WTC11 (cell line): ENCODE data around the gene TANC1. TPM values are rescaled to one million over a fixed set of nuclear protein-coding genes. Genes with fewer than 3 reads are reported as not detected.

Source experiments
- ATAC-seq: fragments of 200-7000 bp; cut with Tn5 transposase; 2 replicates; pipeline ENCODE4 v1.10.0; 2021; ENCODE audit warnings: mild to moderate bottlenecking, moderate library complexity
- CTCF ChIA-PET: fragments of 300-600 bp; sonication (Branson Sonifier 250); formaldehyde crosslinking; loops from one replicate; lab custom pipeline; 2021; ENCODE audit warnings: antibody characterized with exemption; lab: Charles Lee
- POLR2A ChIA-PET: fragments of 350-600 bp; sonication (Branson Sonifier 250); formaldehyde crosslinking; loops from one replicate; lab custom pipeline; 2021; ENCODE audit warnings: antibody characterized with exemption; lab: Charles Lee
- DNase-seq: peaks from one replicate; pipeline ENCODE4 v3.0.0; 2021; ENCODE audit warnings: low spot score
- H3K27ac Mint-ChIP-seq: 2 replicates; pipeline ENCODE4 v1.8.0; 2021; ENCODE audit warnings: mixed read lengths
- H3K27me3 Mint-ChIP-seq: 2 replicates; pipeline ENCODE4 v1.8.0; 2021; ENCODE audit warnings: low read depth, mild to moderate bottlenecking, moderate library complexity, mixed read lengths
- H3K36me3 Mint-ChIP-seq: 2 replicates; pipeline ENCODE4 v1.8.0; 2021; ENCODE audit warnings: mixed read lengths
- H3K4me1 Mint-ChIP-seq: 2 replicates; pipeline ENCODE4 v1.8.0; 2022; ENCODE audit warnings: mixed read lengths
- H3K4me3 Mint-ChIP-seq: 2 replicates; pipeline ENCODE4 v1.8.0; 2021; ENCODE audit warnings: mild to moderate bottlenecking, moderate library complexity, mixed read lengths
- H3K9me3 Mint-ChIP-seq: 2 replicates; pipeline ENCODE4 v1.8.0; 2021; ENCODE audit warnings: mixed read lengths
- ATF1 ChIP-seq: sonication (generic); formaldehyde crosslinking; IDR thresholded peaks from 2 replicates; pipeline ENCODE4 v1.8.1; 2023; ENCODE audit warnings: mild to moderate bottlenecking, moderate library complexity, missing genetic modification reagents
- ELF4 ChIP-seq: sonication (generic); formaldehyde crosslinking; IDR thresholded peaks from 2 replicates; pipeline ENCODE4 v1.8.1; 2022; ENCODE audit warnings: low read depth, mild to moderate bottlenecking, moderate library complexity, missing genetic modification reagents
- GRHL2 ChIP-seq: fragments of 250-450 bp; sonication (Bioruptor Pico); IDR thresholded peaks from 2 replicates; pipeline ENCODE4 v1.8.0; 2022; ENCODE audit warnings: mild to moderate bottlenecking, moderate library complexity; ENCODE audit not compliant: insufficient replicate concordance, severe bottlenecking
- GTF2I ChIP-seq: fragments of 250-450 bp; sonication (Bioruptor Pico); conservative IDR thresholded peaks from 2 replicates; pipeline ENCODE4 v1.4.0; 2021; ENCODE audit warnings: mild to moderate bottlenecking
- JAZF1 ChIP-seq: fragments of 250-450 bp; sonication (Bioruptor Pico); IDR thresholded peaks from 2 replicates; pipeline ENCODE4 v1.9.0; 2021; ENCODE audit warnings: moderate library complexity, mild to moderate bottlenecking, inconsistent platforms
- NR1H2 ChIP-seq: sonication (generic); formaldehyde crosslinking; IDR thresholded peaks from 2 replicates; pipeline ENCODE4 v1.9.0; 2021; ENCODE audit warnings: mild to moderate bottlenecking, moderate library complexity, missing genetic modification reagents
- PRRX2 ChIP-seq: fragments of 250-450 bp; sonication (Bioruptor Pico); IDR thresholded peaks from 2 replicates; pipeline ENCODE4 v1.8.0; 2021; ENCODE audit warnings: mild to moderate bottlenecking
- RELA ChIP-seq: sonication (generic); formaldehyde crosslinking; IDR thresholded peaks from 2 replicates; pipeline ENCODE4 v1.8.1; 2022; ENCODE audit warnings: missing genetic modification reagents, mild to moderate bottlenecking, borderline replicate concordance
- RORB ChIP-seq: fragments of 250-450 bp; sonication (Bioruptor Pico); IDR thresholded peaks from 2 replicates; pipeline ENCODE4 v1.9.0; 2021; ENCODE audit warnings: mild to moderate bottlenecking
- TEAD4 ChIP-seq: sonication (generic); formaldehyde crosslinking; IDR thresholded peaks from 2 replicates; pipeline ENCODE4 v1.8.0; 2022; ENCODE audit warnings: mild to moderate bottlenecking, missing genetic modification reagents
- TP53 ChIP-seq: sonication (generic); formaldehyde crosslinking; IDR thresholded peaks from 2 replicates; pipeline ENCODE4 v1.8.1; 2023; ENCODE audit warnings: mild to moderate bottlenecking, missing genetic modification reagents
- ZBTB21 ChIP-seq: sonication (generic); formaldehyde crosslinking; IDR thresholded peaks from 2 replicates; pipeline ENCODE4 v1.8.1; 2023; ENCODE audit warnings: mild to moderate bottlenecking, missing genetic modification reagents, borderline replicate concordance
- ZNF317 ChIP-seq: sonication (generic); formaldehyde crosslinking; IDR thresholded peaks from 2 replicates; pipeline ENCODE4 v1.8.1; 2023; ENCODE audit warnings: low read depth, mild to moderate bottlenecking, moderate library complexity, missing genetic modification reagents, borderline replicate concordance
- ZNF396 ChIP-seq: fragments of 250-450 bp; sonication (Bioruptor Pico); IDR thresholded peaks from 2 replicates; pipeline ENCODE4 v1.8.0; 2021; ENCODE audit warnings: mild to moderate bottlenecking, moderate library complexity, borderline replicate concordance
- total RNA-seq: library from RNA; stranded (reverse); gene quantifications from 3 replicates; pipeline ENCODE4 v1.2.3, GENCODE V29; 2021
- TF ChIP-seq, protein P1 (sequence below): fragments of 250-450 bp; sonication (Bioruptor Pico); IDR thresholded peaks from 2 replicates; pipeline ENCODE4 v1.9.0; 2021; ENCODE audit warnings: mild to moderate bottlenecking, borderline replicate concordance
- TF ChIP-seq, protein P2 (sequence below): fragments of 250-450 bp; sonication (Bioruptor Pico); conservative IDR thresholded peaks from 2 replicates; pipeline ENCODE4 v1.9.0; 2021; ENCODE audit warnings: mild to moderate bottlenecking
- TF ChIP-seq, protein P3 (sequence below): sonication (generic); formaldehyde crosslinking; IDR thresholded peaks from 2 replicates; pipeline ENCODE4 v1.8.1; 2023; ENCODE audit warnings: mild to moderate bottlenecking, missing genetic modification reagents
- TF ChIP-seq, protein P4 (sequence below): sonication (generic); formaldehyde crosslinking; IDR thresholded peaks from 2 replicates; pipeline ENCODE4 v1.8.1; 2022; ENCODE audit warnings: mild to moderate bottlenecking, moderate library complexity, missing genetic modification reagents
- TF ChIP-seq, protein P5 (sequence below): sonication (generic); formaldehyde crosslinking; IDR thresholded peaks from 2 replicates; pipeline ENCODE4 v1.8.1; 2023; ENCODE audit warnings: mild to moderate bottlenecking, missing genetic modification reagents, moderate library complexity
- TF ChIP-seq, protein P6 (sequence below): fragments of 250-450 bp; sonication (Bioruptor Pico); IDR thresholded peaks from 2 replicates; pipeline ENCODE4 v1.9.0; 2021; ENCODE audit warnings: mild to moderate bottlenecking
- TF ChIP-seq, protein P7 (sequence below): fragments of 250-450 bp; sonication (Bioruptor Pico); IDR thresholded peaks from 2 replicates; pipeline ENCODE4 v1.8.0; 2021; ENCODE audit warnings: mild to moderate bottlenecking

TANC1 gene
- total RNA-seq, 1 experiment from 2014 or later = 11.6 TPM

DNA sequence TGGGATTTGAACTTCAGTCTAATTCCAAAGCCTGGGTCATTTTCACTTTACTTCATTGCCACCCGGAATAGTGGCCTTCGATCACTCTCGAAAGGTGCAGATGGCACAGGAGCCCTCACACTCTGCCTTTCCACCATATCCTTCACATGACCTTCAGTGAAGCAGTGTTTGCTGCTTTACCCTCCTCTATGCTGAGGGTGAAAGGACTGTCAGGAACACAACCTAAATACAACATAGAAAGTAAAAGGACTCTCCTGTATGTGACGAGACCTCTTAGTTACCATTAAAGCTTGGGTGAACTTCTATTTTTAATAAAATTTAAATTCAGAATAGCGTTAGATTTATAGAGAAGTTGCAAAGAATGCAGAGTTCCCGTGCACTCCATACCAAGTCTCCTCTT is 148.5 kb downstream of the TANC1 start:
- Mint-ChIP-seq H3K27me3 (no peaks in the 10 kb centered on the region), H3K36me3 (no peaks in the 10 kb centered on the region; the same call in 1 of the 2 replicates), H3K4me1 (peaks cover 5% of the 10 kb centered on the region; the same call in 1 of the 2 replicates)

DNA sequence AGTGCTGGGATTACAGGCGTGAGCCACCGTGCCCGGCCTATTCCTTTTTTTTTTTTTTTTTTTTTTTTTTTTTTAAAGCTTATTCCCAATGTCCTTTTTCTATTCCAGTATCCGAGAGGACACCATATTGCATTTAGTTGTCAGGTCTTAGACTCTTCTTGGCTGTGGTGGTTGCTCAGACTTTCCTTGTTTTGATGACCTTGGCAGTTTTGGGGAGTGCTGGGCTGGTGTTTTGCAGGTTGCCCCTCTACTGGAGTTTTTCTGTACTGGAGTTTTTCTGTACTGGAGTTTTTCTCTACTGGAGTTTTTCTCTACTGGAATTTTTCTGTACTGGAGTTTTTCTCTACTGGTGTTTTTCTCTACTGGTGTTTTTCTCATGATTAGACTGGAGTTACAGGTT is 149.2 kb downstream of the TANC1 start:
- Mint-ChIP-seq H3K27ac (no peak overlapping the region), H3K4me1 (peaks cover 5% of the 10 kb centered on the region; the same call in 1 of the 2 replicates), H3K27me3 (no peaks in the 10 kb centered on the region), H3K4me3 (no peak overlapping the region), H3K9me3 (0 out of 2 replicates have a peak, but pooled peaks cover 3% of the 10 kb centered on the region), H3K36me3 (no peaks in the 10 kb centered on the region; the same call in 1 of the 2 replicates)
- ChIA-PET CTCF (interaction anchor here (0.9 to 2.9 kb wide), 4 partner anchors 12 to 205 kb away, joined by 3 to 32 read pairs (median 12); no protein-coding TSS in a partner anchor), POLR2A (interaction anchor here (0.6 kb wide), 1 partner anchor 18 kb away, joined by 3 read pairs; no protein-coding TSS in a partner anchor)
- ATAC-seq (no peak), DNase-seq (no peak)
- no peak for TF ChIP-seq ELF4 (CRISPR knock-in tag)
- no peak for TF ChIP-seq TEAD4 (CRISPR knock-in tag)
- no peak for TF ChIP-seq GTF2I (CRISPR knock-in tag)
- no peak for TF ChIP-seq RELA (CRISPR knock-in tag)
- no peak for TF ChIP-seq ZNF396 (CRISPR knock-in tag)
- TF ChIP-seq JAZF1 = no peak
- TF ChIP-seq, protein P1, sequence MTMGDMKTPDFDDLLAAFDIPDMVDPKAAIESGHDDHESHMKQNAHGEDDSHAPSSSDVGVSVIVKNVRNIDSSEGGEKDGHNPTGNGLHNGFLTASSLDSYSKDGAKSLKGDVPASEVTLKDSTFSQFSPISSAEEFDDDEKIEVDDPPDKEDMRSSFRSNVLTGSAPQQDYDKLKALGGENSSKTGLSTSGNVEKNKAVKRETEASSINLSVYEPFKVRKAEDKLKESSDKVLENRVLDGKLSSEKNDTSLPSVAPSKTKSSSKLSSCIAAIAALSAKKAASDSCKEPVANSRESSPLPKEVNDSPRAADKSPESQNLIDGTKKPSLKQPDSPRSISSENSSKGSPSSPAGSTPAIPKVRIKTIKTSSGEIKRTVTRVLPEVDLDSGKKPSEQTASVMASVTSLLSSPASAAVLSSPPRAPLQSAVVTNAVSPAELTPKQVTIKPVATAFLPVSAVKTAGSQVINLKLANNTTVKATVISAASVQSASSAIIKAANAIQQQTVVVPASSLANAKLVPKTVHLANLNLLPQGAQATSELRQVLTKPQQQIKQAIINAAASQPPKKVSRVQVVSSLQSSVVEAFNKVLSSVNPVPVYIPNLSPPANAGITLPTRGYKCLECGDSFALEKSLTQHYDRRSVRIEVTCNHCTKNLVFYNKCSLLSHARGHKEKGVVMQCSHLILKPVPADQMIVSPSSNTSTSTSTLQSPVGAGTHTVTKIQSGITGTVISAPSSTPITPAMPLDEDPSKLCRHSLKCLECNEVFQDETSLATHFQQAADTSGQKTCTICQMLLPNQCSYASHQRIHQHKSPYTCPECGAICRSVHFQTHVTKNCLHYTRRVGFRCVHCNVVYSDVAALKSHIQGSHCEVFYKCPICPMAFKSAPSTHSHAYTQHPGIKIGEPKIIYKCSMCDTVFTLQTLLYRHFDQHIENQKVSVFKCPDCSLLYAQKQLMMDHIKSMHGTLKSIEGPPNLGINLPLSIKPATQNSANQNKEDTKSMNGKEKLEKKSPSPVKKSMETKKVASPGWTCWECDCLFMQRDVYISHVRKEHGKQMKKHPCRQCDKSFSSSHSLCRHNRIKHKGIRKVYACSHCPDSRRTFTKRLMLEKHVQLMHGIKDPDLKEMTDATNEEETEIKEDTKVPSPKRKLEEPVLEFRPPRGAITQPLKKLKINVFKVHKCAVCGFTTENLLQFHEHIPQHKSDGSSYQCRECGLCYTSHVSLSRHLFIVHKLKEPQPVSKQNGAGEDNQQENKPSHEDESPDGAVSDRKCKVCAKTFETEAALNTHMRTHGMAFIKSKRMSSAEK (CRISPR knock-in tag) = no peak
- TF ChIP-seq, protein P2, sequence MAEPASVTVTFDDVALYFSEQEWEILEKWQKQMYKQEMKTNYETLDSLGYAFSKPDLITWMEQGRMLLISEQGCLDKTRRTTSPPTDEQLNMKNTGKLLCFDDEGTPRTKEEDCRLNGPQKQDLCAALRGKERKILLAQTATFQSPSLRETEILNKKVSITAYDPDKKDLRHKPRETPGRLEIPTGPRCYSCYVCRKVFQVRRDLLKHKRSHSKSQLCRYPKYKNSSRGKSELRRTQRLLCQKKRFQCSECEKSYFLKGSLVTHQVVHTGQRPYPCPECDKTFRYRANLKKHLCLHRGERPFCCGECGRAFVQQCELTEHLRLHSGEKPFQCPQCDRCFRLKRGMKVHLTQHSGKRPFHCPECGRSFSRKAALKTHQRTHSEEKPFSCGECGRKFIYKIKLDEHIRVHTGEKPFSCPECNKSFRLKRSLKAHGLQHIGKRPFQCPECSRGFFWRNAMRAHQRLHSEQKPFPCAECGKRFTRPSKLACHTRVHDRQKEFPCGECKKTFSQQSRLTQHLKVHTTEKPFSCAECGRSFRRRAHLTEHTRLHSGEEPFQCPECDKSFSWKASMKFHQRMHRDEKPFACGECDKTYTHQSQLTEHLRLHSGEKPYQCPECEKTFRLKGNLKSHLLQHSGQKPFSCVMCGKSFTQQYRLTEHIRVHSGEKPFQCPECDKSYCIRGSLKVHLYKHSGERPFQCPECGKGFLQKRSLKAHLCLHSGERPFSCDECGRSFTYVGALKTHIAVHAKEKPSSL (CRISPR knock-in tag) = no peak
- no peak for TF ChIP-seq ATF1 (CRISPR knock-in tag)
- TF ChIP-seq, protein P3, sequence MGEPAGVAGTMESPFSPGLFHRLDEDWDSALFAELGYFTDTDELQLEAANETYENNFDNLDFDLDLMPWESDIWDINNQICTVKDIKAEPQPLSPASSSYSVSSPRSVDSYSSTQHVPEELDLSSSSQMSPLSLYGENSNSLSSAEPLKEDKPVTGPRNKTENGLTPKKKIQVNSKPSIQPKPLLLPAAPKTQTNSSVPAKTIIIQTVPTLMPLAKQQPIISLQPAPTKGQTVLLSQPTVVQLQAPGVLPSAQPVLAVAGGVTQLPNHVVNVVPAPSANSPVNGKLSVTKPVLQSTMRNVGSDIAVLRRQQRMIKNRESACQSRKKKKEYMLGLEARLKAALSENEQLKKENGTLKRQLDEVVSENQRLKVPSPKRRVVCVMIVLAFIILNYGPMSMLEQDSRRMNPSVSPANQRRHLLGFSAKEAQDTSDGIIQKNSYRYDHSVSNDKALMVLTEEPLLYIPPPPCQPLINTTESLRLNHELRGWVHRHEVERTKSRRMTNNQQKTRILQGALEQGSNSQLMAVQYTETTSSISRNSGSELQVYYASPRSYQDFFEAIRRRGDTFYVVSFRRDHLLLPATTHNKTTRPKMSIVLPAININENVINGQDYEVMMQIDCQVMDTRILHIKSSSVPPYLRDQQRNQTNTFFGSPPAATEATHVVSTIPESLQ (CRISPR knock-in tag) = no peak
- TF ChIP-seq GRHL2 = no peak
- no peak for TF ChIP-seq PRRX2 (CRISPR knock-in tag)
- TF ChIP-seq, protein P4, sequence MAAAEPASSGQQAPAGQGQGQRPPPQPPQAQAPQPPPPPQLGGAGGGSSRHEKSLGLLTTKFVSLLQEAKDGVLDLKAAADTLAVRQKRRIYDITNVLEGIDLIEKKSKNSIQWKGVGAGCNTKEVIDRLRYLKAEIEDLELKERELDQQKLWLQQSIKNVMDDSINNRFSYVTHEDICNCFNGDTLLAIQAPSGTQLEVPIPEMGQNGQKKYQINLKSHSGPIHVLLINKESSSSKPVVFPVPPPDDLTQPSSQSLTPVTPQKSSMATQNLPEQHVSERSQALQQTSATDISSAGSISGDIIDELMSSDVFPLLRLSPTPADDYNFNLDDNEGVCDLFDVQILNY (CRISPR knock-in tag) = no peak

More for the DNA sequence above, 148.5 kb downstream of the TANC1 start:
- ATAC-seq = no peak
- TF ChIP-seq, protein P5, sequence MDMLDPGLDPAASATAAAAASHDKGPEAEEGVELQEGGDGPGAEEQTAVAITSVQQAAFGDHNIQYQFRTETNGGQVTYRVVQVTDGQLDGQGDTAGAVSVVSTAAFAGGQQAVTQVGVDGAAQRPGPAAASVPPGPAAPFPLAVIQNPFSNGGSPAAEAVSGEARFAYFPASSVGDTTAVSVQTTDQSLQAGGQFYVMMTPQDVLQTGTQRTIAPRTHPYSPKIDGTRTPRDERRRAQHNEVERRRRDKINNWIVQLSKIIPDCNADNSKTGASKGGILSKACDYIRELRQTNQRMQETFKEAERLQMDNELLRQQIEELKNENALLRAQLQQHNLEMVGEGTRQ (CRISPR knock-in tag) = no peak
- TF ChIP-seq, protein P6, sequence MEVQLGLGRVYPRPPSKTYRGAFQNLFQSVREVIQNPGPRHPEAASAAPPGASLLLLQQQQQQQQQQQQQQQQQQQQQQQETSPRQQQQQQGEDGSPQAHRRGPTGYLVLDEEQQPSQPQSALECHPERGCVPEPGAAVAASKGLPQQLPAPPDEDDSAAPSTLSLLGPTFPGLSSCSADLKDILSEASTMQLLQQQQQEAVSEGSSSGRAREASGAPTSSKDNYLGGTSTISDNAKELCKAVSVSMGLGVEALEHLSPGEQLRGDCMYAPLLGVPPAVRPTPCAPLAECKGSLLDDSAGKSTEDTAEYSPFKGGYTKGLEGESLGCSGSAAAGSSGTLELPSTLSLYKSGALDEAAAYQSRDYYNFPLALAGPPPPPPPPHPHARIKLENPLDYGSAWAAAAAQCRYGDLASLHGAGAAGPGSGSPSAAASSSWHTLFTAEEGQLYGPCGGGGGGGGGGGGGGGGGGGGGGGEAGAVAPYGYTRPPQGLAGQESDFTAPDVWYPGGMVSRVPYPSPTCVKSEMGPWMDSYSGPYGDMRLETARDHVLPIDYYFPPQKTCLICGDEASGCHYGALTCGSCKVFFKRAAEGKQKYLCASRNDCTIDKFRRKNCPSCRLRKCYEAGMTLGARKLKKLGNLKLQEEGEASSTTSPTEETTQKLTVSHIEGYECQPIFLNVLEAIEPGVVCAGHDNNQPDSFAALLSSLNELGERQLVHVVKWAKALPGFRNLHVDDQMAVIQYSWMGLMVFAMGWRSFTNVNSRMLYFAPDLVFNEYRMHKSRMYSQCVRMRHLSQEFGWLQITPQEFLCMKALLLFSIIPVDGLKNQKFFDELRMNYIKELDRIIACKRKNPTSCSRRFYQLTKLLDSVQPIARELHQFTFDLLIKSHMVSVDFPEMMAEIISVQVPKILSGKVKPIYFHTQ (CRISPR knock-in tag) = no peak
- TF ChIP-seq NR1H2 (CRISPR knock-in tag) = no peak
- TF ChIP-seq TP53 (CRISPR knock-in tag) = no peak
- no peak for TF ChIP-seq JAZF1
- no peak for TF ChIP-seq ZBTB21
- TF ChIP-seq ZNF317 (CRISPR knock-in tag) = no peak
- no peak for TF ChIP-seq RORB
- TF ChIP-seq, protein P7, sequence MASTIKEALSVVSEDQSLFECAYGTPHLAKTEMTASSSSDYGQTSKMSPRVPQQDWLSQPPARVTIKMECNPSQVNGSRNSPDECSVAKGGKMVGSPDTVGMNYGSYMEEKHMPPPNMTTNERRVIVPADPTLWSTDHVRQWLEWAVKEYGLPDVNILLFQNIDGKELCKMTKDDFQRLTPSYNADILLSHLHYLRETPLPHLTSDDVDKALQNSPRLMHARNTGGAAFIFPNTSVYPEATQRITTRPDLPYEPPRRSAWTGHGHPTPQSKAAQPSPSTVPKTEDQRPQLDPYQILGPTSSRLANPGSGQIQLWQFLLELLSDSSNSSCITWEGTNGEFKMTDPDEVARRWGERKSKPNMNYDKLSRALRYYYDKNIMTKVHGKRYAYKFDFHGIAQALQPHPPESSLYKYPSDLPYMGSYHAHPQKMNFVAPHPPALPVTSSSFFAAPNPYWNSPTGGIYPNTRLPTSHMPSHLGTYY (CRISPR knock-in tag) = no peak
- TF ChIP-seq, all 79 proteins: peak for 0
- DNase-seq = no peak
- ChIA-PET POLR2A (no interaction called here), CTCF (interaction anchor here (0.9 to 2.9 kb wide), 2 partner anchors 13 to 83 kb away, joined by 3 to 32 read pairs; no protein-coding TSS in a partner anchor)
- H3K4me3 Mint-ChIP-seq = no peak overlapping the region
- no peak overlapping the region for H3K27ac Mint-ChIP-seq
- H3K9me3 Mint-ChIP-seq = 0 out of 2 replicates have a peak, but pooled peaks cover 3% of the 10 kb centered on the region
